Ascending aorta (tissue), 2 donors: ENCODE data around the gene EPO. TPM values are rescaled to one million over a fixed set of nuclear protein-coding genes. Genes with fewer than 3 reads are reported as not detected.

Experiments
- DNase-seq, 2 donors: peaks; one replicate each; pipeline ENCODE4 v3.0.0-alpha.2; 2019; ENCODE audit warnings: low spot score in 2 of 2
- H3K27ac ChIP-seq, 2 donors: fragments of 200-600 bp; sonication (generic); one replicate each; pipeline ENCODE4 v1.5.1; 2016 to 2017; ENCODE audit warnings: mild to moderate bottlenecking in 1 of 2
- H3K27me3 ChIP-seq: fragments of 200-600 bp; sonication (generic); one replicate; pipeline ENCODE4 v1.5.1; 2017
- H3K36me3 ChIP-seq, 2 donors: fragments of 200-600 bp; sonication (generic); one replicate each; pipeline ENCODE4 v1.5.1; 2016
- H3K4me1 ChIP-seq, 2 donors: fragments of 200-600 bp; sonication (generic); one replicate each; pipeline ENCODE4 v1.5.1; 2016 to 2017; ENCODE audit warnings: mild to moderate bottlenecking in 1 of 2
- H3K4me3 ChIP-seq, 2 donors: fragments of 200-600 bp; sonication (generic); one replicate each; pipeline ENCODE4 v1.5.1; 2016 to 2017; ENCODE audit warnings: mild to moderate bottlenecking in 1 of 2
- H3K9me3 ChIP-seq, 2 donors: fragments of 200-600 bp; sonication (generic); one replicate each; pipeline ENCODE4 v1.5.1; 2016
- CTCF ChIP-seq, 3 experiments: fragments of 200-600 bp in 2 of 3; fragments of 450-650 bp in 1 of 3; sonication (generic) in 2 of 3; IDR thresholded peaks; one replicate each; pipeline ENCODE4 v1.5.1; 2016 to 2019; ENCODE audit warnings: antibody characterized with exemption in 3 of 3, mild to moderate bottlenecking in 1 of 3, moderate library complexity in 1 of 3
- intact Hi-C: fragments of 100-400 bp; cut with DNase I; formaldehyde crosslinking; loops from one replicate; pipeline ENCODE4 v1.15.1; 2023
- total RNA-seq: library from RNA; depleted of rRNA; stranded (reverse); fragments of >200 nt; gene quantifications from one replicate; pipeline ENCODE4 v1.1.0, GENCODE V29; 2016

The EPO gene
- total RNA-seq, 1 donor from 2014 or later, result not detected

GRCh38 chr7:100730136-100730800 is 10.0 kb downstream of the EPO start:
- DNase-seq, result no peak
- TF ChIP-seq CTCF (IDR thresholded peaks at IDR 0.05), result no peak
- no peaks in the 10 kb centered on the region for H3K27me3 ChIP-seq
- no peak overlapping the region for H3K27ac ChIP-seq
- no peaks in the 10 kb centered on the region for H3K9me3 ChIP-seq
- no peaks in the 10 kb centered on the region for H3K4me1 ChIP-seq
- intact Hi-C loops, result no loop called here
- no peak overlapping the region for H3K4me3 ChIP-seq
- no peaks in the 10 kb centered on the region for H3K36me3 ChIP-seq

GRCh38 chr7:100731937-100732636 is 11.8 kb downstream of the EPO start:
- Histone ChIP-seq H3K27ac (no peak overlapping the region), H3K9me3 (no peaks in the 10 kb centered on the region), H3K27me3 (no peaks in the 10 kb centered on the region), H3K4me1 (no peaks in the 10 kb centered on the region), H3K4me3 (no peak overlapping the region), H3K36me3 (no peaks in the 10 kb centered on the region)
- intact Hi-C loops, result no loop called here
- no peak for DNase-seq
- TF ChIP-seq CTCF (IDR thresholded peaks at IDR 0.05), result no peak

GRCh38 chr7:100735730-100736129 is 15.5 kb downstream of the EPO start:
- DNase-seq, result no peak
- intact Hi-C loops, result no loop called here
- Histone ChIP-seq H3K9me3 (no peaks in the 10 kb centered on the region), H3K27me3 (no peaks in the 10 kb centered on the region), H3K4me3 (no peak overlapping the region), H3K4me1 (no peaks in the 10 kb centered on the region), H3K27ac (no peak overlapping the region), H3K36me3 (no peaks in the 10 kb centered on the region)
- TF ChIP-seq CTCF (IDR thresholded peaks at IDR 0.05), result no peak

- no peak for DNase-seq
- intact Hi-C loops, result no loop called here
- H3K27me3 ChIP-seq, result no peaks in the 10 kb centered on the region
- H3K9me3 ChIP-seq, result no peaks in the 10 kb centered on the region
- H3K4me1 ChIP-seq, result no peaks in the 10 kb centered on the region
- no peak for TF ChIP-seq CTCF (IDR thresholded peaks at IDR 0.05)
- no peaks in the 10 kb centered on the region for H3K36me3 ChIP-seq
- H3K4me3 ChIP-seq, result no peak overlapping the region
- no peak overlapping the region for H3K27ac ChIP-seq
These were observed 16.4 kb downstream of the EPO start for GRCh38 chr7:100736671-100737070.

- Histone ChIP-seq H3K27ac (no peak overlapping the region), H3K36me3 (no peaks in the 10 kb centered on the region), H3K4me3 (no peak overlapping the region), H3K27me3 (no peaks in the 10 kb centered on the region), H3K4me1 (no peaks in the 10 kb centered on the region), H3K9me3 (no peaks in the 10 kb centered on the region)
- intact Hi-C loops, result no loop called here
- TF ChIP-seq CTCF (IDR thresholded peaks at IDR 0.05), result no peak
- DNase-seq, result no peak
These were observed 19.7 kb downstream of the EPO start for GRCh38 chr7:100739934-100740333.
